GM20000 (cell line): ENCODE results near the gene TRIM8.

Experiments used
- DNase-seq: peaks from one replicate; pipeline ENCODE4 v3.0.0; 2012; ENCODE audit warnings: low spot score
- TF ChIP-seq, protein P1 (sequence below): IDR thresholded peaks from 2 replicates; pipeline ENCODE4 v1.5.1; 2012; ENCODE audit warnings: mild to moderate bottlenecking, control low read depth; ENCODE audit errors: extremely low read depth, missing control alignments

The TRIM8 gene

DNA sequence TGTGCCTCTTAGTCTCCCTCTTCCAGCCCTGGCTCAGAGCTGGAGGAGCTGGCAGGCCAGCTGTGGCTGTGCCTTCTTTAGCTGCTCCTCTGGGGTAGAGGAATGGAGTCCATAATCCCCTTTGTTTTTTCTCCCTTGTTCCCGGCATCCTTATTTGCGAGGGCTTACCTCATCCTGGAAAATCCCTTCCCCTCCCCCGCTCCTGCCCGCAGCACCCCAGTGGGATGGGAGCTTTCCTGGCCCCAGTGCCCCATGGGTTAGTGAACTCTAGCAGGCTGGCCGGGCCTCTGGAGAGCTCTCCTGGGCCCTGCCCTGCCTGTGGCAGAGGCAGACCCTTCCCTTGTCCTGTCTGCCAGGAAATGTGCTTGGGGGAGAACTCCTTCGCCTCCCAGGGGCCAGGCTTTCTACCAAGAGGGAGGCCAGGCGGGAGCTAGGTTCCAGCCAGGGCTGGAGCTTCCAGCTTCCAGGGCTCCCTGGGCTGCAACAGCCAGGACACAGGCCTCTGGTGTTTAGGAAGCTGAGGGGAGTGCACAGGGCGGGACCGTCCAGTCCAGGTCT is 16.5 kb upstream of the TRIM8 start:
- DNase-seq: no peak
- TF ChIP-seq, protein P1, sequence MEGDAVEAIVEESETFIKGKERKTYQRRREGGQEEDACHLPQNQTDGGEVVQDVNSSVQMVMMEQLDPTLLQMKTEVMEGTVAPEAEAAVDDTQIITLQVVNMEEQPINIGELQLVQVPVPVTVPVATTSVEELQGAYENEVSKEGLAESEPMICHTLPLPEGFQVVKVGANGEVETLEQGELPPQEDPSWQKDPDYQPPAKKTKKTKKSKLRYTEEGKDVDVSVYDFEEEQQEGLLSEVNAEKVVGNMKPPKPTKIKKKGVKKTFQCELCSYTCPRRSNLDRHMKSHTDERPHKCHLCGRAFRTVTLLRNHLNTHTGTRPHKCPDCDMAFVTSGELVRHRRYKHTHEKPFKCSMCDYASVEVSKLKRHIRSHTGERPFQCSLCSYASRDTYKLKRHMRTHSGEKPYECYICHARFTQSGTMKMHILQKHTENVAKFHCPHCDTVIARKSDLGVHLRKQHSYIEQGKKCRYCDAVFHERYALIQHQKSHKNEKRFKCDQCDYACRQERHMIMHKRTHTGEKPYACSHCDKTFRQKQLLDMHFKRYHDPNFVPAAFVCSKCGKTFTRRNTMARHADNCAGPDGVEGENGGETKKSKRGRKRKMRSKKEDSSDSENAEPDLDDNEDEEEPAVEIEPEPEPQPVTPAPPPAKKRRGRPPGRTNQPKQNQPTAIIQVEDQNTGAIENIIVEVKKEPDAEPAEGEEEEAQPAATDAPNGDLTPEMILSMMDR: no peak

DNA sequence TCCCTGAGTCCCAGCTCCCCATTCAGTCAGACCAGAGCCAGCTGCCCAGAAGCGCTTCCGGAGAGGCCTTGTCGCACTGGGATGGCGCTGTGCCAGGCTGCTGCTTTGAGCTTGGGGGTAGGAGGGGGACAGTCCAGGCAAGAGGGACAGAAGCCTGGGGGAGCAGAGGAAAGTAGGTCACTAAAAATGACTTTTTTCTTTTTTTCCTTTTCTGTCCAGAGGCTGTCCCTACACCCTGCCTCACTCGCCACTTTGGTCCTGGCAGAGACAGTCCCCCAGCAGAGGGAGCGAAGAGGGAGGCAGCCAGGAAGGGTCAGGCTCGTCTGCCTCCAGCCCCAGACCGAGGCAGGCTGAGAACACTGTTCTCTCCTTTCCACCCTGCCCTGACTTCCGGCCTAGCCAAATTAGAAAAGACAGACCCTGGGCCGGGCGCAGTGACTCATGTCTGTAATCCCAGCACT is 15.8 kb upstream of the TRIM8 start:
- no peak for DNase-seq
- TF ChIP-seq, protein P1: no peak

DNA sequence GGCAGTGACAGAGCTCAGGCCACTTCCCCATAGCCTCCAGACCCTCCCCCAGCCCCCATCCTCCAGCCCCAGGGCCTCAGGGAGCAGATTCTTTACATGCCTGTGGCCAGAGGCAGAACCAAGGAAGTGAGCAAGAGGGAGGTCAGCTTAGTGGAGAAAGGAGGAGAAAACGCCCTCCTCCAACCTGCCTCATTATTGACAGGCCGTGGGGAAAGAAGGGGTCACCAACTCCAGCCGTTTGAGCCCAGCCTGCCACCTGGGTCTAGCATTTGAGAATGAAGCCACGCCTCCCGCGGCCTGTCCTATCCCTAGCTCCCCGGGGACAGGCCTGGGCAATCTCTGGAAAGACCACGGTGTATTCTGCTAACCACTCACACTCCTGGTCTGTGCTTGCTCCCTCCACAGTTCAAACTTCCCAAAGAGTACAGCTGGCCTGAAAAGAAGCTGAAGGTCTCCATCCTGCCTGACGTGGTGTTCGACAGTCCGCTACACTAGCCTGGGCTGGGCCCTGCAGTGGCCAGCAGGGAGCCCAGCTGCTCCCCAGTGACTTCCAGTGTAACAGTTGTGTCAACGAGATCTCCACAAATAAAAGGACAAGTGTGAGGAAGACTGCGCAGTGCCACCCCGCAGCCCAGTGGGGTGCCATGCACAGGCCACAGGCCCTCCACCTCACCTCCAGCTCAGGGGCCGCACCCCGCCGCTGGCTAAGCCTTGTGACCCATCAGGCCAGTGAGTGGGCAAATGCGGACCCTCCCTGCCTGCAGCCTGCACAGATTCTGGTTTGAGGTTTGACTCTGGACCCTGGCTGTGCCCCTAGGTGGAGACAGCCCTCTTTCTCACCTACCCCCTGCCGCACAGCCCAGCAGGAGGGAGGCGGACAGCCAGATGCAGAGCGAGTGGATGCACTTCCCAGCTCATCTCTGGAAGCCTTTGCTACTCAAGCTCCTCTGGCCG is 14.3 kb upstream of the TRIM8 start:
- no peak for DNase-seq
- TF ChIP-seq, protein P1: no peak

DNA sequence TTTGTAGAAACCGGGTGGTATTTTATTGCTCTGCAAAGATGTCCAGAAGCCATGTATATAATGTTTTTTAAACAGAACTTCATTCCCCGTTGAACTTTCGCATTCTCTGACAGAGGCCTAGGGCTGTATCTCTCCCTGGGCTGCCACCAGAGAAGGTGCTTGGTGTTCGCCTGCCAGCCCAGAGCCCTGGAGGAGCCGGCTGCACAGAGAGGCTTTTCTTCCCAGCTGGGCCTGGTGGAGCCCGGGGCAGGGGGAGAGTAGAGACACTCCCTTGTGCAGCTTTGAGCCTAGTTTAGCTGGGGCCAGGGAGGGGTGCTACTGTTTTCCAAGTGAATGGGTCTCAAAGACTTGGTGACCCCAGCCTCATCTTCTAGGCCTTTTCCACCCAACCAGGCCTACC is 13.6 kb upstream of the TRIM8 start:
- DNase-seq: no peak
- TF ChIP-seq, protein P1: no peak

DNA sequence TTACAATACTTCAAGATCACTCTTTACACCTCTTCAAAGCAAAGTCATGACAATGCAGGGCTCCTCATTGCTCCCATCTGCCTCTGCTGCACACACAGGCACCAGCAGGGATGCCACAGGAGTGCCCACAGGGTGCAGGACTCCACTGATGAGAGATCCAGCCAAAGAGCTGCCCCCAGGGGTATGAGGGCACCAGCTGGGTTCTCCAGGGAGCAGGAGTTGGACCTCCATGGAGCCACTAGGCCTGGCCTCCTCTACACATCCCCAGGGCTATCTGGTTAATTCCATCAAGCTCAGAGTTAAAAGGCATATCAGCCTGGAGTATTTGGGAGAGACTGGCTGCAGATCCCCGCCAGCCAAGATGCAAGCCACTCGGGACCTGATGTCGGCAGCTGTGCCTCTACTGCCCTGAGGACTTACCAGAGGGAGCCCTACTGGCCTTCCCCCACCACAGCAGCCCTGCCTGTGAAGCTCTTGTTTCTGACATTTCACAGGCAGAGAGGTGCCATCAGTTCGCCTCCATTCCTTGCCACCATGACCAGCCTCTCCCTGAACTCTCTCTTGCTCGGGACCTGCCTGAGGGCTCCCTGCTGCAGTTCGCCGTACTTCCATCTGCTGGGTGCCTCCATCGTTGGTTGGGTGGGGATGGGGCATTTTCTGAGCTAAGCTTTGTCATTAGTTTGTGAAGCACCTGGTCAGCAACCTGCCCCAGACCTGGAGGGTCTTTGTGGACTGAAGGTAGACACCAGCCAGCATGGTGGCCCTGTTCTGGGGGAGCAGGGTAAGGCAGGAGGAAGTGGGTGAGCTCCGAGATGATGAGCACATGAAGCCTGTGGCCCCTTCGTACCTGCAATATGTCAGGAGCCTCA is 12.5 kb upstream of the TRIM8 start:
- no peak for DNase-seq
- TF ChIP-seq, protein P1: no peak

DNA sequence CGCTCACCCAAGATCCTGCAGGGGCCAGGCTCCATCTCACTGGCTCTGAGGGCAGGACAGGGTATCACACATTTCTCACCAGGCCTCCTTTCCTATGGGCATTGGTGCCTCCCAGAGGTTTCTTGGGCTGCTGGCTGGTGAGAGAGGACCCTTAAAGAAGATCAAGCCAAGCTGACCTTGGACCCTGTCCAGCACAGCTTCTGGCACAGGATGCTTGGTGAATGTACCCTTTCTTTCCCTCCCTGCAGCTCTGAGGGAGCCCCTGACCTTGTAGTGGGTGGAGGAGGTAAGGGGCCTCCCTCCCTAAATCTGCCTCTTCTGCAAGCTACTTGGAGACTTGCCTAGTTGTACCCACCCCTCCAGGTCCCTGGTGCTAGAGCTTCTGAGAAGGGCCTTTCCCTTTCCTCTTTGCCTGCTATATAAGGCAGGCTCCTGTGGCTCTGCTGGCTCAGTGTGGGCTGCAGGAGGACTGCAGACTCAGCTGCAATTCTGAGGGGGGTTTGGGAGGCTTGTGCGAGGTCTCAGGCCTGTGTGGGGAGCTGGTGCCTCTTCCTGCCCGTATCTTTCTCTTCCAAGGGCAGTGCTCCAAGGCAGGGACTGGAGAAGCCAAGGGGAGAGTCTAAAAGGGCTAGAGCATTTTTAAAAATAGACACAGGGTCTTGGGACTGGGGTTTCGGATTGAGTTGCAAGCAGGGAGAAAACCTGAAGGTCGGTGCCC is 11.7 kb upstream of the TRIM8 start:
- no peak for DNase-seq
- TF ChIP-seq, protein P1: no peak
